GM18498 (cell line): ENCODE measurements around the gene LRRK2.
A peak's percentile ranks its signal among the peaks of the same experiment; 100 is the strongest.
"Not testable (repeated sequence)": the region's sequence is repeated elsewhere in the genome, so short reads cannot be mapped to it uniquely, and the experiment has no call there.

Source experiments
- ATAC-seq: cut with Tn5 transposase; IDR thresholded peaks from one replicate; pipeline ENCODE4 v1.9.1; 2021; ENCODE audit warnings: mild to moderate bottlenecking, moderate library complexity; ENCODE audit not compliant: unreplicated experiment

LRRK2 gene

DNA sequence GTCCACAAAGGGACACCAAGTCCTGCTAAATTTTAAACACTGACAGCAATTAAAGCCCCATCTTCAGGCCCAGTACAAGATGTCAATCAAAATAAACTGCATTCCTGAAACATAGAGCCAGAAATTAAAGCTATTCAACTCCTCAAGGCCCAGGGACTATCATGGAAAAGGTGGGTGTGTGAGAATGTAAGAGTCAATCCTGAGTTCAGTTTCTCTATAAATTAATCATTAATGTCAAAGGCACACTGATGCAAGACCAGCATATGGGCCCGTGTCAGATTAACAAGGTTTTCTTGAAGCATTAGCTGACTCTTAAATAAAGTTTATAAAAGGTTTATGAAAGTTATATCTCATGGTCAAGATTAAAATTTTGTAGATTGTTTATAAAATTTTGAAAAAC lies 13.6 kb upstream of the LRRK2 start:
- not testable (repeated sequence) for ATAC-seq

DNA sequence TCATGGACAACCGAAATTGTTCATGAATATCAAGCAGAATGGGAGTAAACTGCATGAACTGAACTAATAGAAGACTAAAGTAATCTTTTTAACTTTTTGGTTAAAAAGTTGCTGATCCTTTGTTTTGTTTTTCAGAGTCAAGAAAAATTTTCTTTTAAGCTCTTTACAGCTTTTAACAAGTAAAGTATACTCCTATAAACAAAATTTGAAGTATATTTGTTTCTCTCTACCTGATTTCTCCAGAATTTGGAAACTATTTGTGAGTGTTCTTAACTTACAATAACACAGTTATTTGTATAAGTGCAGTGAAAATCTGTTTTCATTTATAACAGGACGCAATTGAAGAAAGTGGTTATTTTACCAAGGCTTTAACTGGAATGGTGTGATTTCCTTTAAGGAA lies 12.2 kb upstream of the LRRK2 start:
- no peak for ATAC-seq

DNA sequence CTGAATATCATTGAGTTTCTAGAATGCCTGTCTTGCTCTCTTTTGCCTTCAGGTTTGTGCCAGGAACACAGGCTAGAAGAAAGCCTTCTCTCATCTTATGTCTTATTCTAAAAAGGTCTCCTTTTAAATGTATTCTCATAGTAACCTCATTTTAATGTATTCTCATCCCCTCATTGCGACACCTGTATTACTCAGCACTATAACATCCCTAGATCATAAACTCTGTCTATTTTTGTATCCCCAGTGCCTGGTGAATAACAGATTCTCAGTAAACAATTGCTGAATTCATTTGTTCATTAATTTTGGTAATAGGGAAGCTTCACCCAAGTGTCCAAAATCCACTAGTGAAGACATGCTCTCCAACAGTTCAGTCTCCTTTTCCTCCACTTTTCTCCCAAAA lies 8.8 kb upstream of the LRRK2 start:
- ATAC-seq: no peak

DNA sequence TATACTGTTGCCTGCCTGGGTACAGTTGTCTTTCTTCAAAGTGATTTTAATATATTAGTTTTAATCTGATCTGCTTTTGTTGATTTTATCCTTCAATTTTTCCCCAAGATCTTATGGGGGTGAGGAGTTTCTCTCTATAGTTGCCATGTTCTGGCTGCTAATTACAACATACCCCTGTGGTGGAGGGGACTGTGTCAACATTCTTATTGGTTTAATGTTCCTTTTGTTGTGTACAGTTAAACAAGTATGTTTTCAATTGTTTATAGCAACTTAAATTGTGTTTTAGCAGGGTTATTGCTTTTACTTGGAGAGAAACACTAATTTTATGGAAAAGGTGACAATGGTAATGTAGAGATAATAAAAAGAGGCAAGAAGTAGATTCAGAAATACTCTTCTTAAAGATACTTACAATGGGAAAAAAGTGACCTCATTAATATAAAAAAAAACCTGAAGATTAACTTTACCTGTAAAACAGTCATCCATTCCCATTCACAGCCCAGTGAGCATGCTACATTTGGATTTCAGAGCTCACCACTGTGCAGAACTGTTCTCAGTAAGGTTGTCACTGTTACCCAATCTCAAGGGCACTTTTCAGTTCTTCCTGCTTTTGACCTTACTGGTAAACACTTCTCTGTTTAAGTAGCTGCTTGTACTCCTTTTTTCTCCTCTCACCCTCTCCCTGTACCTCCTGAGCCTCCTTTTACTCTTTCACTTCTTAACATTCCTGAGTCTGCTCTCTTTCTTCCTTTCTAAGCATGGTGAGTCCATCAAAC lies 8.1 kb upstream of the LRRK2 start:
- no peak for ATAC-seq

DNA sequence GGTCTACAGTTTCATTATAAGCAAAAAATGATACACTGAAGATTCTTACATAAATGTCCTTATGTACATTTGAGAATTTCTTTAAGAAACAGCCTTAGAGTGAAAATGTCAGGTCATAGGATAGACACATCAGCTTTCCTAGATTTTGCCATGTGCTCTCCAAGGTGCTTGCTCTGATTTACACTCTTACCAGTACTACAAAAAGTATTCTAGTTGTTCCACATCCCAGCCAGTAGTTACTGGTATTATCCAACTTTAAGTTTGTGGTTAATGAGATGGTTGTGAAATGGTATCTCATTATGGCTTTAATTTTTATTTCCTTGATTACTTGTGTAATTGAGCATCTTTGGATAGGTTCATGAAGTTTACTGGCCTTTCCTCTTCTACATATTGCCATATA lies 5.0 kb upstream of the LRRK2 start:
- ATAC-seq: no peak

DNA sequence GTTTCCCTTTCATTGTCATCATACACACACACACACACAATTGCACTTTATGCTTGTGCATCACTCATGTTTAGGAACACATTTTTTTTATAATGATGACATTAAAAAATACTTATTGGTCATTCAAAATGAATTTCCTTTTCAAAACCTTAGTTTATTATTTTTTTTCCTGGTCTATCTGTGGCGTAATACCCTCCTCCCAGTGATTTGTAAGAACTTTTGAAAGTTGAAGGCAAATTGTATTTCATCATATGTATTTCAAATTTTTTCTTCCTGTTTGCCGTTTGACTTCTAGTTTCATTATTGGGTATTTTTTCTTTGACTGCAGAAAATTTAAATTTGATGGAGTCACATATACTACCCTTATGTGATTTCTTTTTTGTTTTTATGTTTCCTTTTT lies 2.5 kb upstream of the LRRK2 start:
- ATAC-seq: no peak

DNA sequence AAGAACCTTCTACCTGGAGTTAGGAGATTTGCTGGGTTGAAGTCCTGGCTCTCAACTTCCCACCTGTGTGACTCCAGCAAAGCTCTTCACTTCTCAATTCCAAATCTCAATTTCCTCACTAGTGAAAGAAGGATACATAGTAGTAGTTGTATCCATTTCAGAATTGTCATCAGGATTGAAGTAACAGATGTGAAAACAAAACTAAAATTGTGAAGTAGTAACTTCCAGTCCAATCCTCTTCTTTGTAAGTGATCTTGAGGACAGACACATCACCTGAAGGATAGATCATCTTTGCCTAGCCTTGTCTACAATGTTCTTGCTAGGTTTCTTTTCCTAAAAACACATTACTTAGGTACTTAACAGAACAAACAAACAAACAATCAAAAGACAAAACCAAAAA lies 1.2 kb upstream of the LRRK2 start:
- no peak for ATAC-seq

DNA sequence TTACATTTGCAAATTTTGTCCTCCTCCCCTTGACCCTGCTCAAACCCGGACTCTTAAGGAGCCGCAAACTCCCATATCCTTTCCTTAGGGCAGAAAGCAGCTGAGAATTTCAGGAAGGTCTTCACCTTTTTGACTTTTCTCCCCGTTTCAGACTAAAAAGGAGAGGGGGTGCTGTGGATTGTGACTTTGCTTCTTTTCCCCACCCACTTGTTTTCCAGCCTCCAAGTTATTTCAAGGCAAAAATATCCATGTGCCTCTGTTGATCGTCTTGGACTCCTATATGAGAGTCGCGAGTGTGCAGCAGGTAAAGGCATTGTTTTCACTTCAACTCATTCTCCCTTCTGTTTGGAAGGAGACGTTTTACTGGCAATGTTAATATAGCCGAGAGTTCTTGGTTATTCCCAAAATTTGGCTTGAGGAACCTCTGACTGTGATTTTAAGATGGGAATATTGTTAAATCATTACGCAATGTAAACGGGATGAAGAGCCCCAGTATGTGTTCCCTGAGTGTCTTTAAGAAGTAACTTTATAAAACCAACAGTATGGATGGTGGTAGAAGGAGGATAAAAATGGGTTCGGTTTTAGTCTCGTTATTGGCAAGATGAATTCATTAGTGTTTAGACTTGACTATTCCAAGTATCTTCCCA lies 663 bp downstream of the LRRK2 start:
- no peak for ATAC-seq

DNA sequence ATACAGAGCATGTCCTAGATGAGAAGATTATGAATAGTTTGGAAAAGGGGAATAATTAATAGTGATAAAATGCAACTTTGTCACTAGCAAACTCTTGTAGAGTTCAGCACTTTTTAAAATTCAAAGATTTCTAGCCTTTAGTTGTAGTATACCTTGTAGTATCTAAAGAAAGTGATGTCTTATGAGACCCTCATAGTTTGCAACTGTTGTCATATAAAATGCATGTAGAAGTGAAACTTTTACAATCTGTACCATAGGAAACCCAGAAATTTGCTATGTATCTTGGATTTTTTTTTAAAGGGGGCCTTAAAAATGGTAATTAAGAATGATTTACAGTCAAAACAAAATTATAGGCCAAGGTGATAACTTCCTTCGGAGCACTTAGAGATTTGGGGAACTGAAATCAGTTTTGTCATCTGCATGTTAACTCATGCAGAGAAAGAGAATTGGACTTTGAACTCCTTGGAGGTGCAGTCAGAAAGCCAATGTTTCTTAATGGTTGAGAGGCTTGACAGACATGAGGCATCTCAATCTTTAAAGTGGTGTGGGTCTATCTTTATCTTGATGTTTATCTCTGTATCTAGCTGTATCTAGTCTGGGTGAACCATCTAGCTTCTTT lies 1.3 kb downstream of the LRRK2 start:
- ATAC-seq: peak; percentile 57

DNA sequence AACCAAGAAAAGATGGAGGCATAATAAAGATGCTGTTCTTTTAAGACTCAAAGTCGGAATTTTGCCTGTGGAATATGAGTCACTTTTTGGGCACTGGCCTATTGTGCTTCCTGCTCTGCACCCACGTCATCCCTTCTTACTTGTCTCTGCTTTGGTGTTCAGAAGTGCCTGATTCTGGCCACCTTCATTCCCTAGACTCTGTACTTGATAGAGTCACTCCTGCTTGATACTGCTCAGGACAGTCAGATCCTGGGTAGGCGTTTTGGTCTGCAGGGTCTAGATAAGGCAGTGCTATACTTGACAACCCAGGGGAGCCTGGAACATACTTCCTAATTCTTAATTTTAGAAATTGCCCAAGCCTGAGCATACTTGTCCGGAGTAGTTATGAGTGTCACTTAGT lies 1.9 kb downstream of the LRRK2 start:
- ATAC-seq: peak; percentile 18

DNA sequence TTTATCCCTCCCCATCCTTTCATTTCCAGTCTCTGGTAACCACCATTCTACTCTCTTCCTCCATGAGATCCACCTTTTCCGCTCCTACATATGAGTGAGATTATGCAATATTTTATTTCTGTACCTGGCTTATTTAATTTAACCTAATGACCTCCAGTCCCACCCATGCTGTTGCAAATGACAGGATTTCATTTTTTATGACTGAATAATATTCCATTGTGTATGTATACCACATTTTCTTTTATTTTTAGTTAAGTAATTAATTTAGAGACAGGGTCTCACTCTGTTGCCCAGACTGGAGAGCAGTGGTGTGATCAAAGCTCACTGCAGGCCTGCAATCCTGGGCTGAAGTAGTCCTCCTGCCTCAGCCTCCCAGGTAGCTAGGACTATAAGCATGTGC lies 2.6 kb downstream of the LRRK2 start:
- no peak for ATAC-seq

DNA sequence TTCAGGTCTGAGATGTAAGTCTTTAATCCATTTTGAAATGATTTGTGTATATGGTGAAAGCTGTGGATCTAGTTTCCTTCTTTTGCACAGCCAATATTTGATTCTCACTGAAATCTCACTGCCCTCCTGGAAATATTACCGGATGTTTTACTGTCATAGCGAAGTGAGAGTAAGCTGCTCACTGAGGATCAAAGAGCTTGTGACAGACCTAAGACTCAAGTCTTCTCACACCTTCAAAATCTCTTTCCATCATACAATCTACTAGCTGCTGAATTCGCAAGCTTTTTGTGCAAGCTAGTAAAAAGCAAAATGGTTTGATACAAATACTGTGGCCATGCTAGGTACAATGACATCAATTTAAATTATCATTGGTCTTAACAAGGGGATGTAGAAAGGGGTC lies 3.9 kb downstream of the LRRK2 start:
- no peak for ATAC-seq

DNA sequence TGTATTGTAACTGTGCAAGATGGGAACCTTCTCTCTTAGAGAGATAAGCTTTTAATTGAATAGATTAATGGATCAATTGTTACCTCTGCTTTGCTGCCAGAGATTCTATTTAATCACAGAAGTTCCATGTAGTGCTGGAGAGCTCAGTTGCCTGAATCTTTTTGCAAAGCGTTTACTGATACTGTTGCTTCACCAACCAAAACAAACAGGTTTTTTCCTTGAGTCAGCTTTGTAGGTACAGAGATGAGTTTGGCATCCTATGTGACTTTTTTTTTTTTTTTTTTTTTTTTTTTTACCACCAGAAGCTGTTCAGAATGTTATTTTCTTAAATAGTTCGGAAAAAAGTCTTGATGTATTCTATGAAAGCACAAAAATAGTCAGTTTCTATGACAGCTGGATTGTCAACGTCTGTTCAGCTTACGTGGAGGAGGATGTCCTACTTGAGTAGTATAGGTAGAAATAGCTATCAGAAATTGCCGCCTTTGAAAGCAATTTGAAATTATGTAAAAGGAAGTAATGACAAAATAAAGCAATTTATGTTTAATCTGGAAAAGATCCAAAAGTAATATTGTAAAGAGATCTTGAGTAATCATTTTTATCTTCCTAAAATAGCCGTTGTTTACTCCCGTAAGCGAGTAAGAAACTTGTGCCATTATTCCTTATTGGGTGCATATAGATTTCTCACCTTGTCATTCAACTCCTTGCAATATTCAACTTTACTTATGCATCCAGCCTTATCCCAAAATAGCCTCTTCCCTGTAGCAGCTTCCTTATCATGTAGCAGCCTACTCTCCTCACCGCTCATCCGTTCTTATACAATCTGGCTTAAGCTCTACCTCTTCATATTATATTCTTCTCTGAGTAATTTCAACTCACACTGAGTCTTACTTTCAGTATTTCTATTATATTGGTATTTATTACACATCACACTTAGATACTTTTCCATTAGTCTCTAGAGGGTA lies 5.2 kb downstream of the LRRK2 start:
- no peak for ATAC-seq

DNA sequence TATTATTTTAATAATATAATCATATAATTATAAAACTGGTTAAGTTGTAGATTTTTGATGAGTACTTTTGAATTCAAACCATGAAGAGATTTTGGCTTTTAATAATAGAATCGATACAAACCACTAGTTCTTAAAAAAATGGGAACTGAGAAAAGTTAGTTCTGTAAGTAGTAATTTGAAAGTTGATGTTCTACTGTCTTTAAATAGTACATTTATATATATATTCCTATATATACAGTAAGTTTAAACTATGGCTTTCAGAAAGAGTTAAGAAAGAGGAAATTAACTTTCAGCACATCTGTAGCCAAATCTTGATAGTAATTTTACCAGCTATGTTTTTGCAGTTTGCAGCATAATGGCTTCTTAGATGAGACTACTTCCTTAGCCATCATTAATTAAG lies 7.8 kb downstream of the LRRK2 start:
- peak; percentile 52 for ATAC-seq

DNA sequence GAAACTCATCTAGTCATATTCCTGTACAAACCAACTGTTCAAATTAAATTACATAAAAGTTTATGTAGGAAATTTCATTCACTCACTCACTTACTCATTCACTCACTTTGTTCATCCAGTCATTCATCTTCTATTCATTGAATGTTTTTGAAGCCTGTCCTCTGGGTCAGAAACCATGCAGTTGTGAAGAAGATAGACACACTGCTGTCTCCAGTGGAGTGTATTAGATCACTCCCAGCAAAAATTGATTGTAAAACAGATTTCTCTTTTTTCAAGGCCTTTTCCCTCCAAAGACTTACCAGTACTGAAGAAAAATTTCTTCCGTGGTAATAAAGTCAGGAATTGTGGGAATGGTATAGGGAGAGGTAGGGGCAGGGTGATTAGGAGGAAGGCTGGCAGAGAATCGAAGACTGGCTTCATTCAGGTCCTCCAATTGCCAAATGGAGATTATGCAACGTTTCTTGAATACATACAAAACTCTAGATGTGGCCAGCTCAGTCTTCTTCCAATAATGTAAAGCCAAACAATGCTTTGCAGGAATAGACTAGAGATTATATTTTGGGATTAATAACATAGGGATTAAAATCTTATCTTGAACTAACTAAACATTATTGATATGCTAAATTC lies 9.1 kb downstream of the LRRK2 start:
- ATAC-seq: no peak

DNA sequence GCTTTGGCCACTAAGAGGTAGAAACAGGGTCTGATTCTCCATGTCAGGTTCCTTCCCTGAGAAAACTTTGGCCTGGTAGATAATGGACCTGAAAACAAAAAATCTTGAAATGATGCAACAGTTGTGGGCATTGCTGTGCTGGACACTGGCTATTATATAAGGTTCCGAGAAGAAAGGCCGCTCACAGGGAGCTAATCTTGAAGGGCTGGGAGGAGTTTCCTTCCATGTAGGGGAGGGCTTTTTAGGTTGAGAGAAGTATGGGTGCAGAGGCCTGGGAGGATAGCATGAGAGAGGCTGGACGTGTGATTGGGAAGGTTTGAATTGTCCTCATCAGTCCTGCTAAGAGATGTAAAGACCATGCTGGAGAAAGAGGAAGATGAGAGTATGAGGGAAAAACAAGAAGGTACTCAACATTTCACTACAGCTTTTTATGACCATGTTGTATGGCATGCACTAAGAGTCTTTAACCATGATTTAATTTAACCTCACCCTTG lies 11.6 kb downstream of the LRRK2 start:
- no peak for ATAC-seq

DNA sequence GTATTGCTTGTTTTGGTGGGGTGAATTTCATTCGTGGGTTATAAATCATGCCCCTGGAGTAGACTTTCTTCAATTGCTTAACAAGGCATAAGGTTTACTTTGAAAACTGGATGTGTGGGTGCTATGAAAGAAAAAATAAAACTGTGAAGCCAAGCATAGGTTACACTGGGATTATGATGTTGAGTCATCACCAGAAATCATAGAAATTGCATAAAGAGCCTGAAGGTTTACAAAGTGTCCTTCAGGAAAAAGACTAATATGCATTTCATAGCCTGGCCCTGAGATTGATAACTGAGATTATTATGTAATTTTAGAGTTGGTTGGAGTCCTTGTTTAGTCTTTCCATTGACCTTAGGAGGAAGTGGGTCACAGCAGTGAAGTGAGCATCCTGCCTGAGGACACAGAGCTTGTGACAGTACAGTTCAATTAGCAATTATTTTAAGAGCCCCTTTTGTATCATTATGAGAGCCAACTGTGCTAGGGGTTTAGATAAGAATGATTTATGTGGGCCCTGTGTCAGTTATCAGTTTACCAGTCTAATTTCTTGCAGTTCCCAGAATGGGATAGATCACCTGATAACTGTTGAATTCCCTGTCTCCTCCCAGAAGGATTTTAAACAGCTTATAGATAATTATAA lies 13.6 kb downstream of the LRRK2 start:
- no peak for ATAC-seq

DNA sequence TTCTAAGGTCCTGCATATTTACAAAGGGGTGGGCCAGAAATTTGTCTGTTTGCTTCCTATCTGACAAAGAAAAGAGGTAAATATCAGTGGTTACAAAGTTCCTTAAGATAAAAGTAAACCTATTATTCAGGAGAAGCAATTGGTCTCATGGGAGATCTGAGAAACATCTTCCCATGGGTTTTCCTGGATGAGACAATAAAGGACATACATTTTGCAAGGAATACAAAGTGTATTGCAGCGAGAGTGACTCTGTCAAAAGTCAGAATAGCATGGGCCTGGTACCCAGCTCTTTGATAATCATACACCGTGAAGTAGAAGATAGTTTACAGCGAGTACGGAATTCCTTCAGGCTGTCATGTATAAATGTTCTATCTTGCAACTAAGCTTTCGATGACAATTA lies 14.2 kb downstream of the LRRK2 start:
- no peak for ATAC-seq

DNA sequence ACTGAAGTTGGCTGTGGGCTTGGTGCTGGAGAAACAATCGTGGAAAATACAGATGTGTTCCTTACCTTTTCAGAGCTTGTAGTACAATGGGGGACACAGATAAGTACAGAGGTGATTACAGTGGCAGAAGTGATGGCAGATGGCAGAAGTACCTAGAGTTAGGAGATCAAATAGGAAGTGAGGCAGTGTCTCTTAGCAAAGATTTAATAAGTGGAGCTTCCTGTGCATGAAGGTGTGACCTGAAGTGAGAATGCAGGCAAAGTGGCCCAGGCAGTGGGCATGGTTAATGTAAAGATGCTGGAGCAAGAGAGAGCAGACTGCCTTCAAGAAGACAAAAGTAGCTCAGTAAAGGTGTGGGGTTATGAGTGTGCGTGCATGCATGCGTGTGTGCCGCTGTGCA lies 16.0 kb downstream of the LRRK2 start:
- ATAC-seq: no peak

DNA sequence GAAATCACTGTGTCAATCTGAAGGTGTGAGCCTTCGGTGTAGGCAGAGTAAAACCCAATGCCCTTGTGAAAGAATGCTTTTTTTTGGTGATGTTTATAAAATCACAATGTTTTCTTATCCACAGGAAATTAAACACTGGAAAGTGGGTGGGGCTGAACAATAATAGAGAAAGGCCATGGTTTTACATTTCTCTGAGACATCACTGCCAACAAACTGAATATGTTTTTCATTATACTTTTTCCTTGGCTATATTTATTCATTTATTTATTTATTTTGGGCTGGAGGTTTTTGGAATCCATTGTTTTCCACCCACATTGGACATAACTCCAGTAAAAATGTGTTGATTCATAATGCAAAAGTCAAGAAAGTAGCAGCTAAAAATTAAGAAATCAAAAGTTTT lies 16.9 kb downstream of the LRRK2 start:
- no peak for ATAC-seq
